MCF 10A (cell line): Measurements from ENCODE around the gene TTC9C. TPM values are rescaled to one million over a fixed set of nuclear protein-coding genes. Genes with fewer than 3 reads are reported as not detected.

Experiments used
- BruUV-seq: library from RNA; stranded (reverse); fragments of 400-500 nt; replicated peaks from 2 replicates; lab custom pipeline; 2021; lab: Mats Ljungman, UMichigan
- CTCF ChIA-PET: fragments of 300-600 bp; sonication (Branson Sonifier 250); formaldehyde crosslinking; extraction: SDS; loops from one replicate; lab custom pipeline; 2021; ENCODE audit warnings: antibody characterized with exemption, inconsistent platforms; lab: Yijun Ruan, JAX
- POLR2A ChIA-PET: fragments of 300-600, 350-650 bp; sonication (Branson Sonifier 250); formaldehyde crosslinking; extraction: SDS; loops from one replicate; lab custom pipeline; 2020; ENCODE audit warnings: antibody characterized with exemption, inconsistent platforms; lab: Yijun Ruan, JAX
- DNase-seq: peaks from one replicate; pipeline ENCODE4 v3.0.0-alpha.2; 2018; ENCODE audit not compliant: unreplicated experiment
- H3K27ac Mint-ChIP-seq: one replicate; pipeline ENCODE4 v1.8.0; 2022; ENCODE audit warnings: mild to moderate bottlenecking, low read depth, mixed read lengths; ENCODE audit not compliant: unreplicated experiment
- H3K27me3 Mint-ChIP-seq: one replicate; pipeline ENCODE4 v1.8.0; 2022; ENCODE audit warnings: mixed read lengths; ENCODE audit not compliant: insufficient read depth, unreplicated experiment
- H3K36me3 Mint-ChIP-seq: one replicate; pipeline ENCODE4 v1.8.0; 2022; ENCODE audit warnings: mild to moderate bottlenecking, moderate library complexity, mixed read lengths; ENCODE audit not compliant: insufficient read depth, unreplicated experiment
- H3K4me1 Mint-ChIP-seq: one replicate; pipeline ENCODE4 v1.8.0; 2022; ENCODE audit warnings: mixed read lengths; ENCODE audit not compliant: insufficient read depth, unreplicated experiment
- H3K4me3 Mint-ChIP-seq: one replicate; pipeline ENCODE4 v1.8.0; 2022; ENCODE audit warnings: mild to moderate bottlenecking, moderate library complexity, mixed read lengths; ENCODE audit not compliant: unreplicated experiment
- H3K9me3 Mint-ChIP-seq: one replicate; pipeline ENCODE4 v1.8.0; 2022; ENCODE audit warnings: mixed read lengths; ENCODE audit not compliant: unreplicated experiment
- intact Hi-C: fragments of 100-400 bp; cut with micrococcal nuclease; formaldehyde crosslinking; loops from 2 replicates; pipeline ENCODE4 v1.14.1; 2022
- total RNA-seq: library from RNA; stranded (reverse); gene quantifications from 2 replicates; pipeline ENCODE4 v1.2.3, GENCODE V29; 2022
- TF ChIP-seq, protein P1 (sequence below): fragments of 200-600 bp; IDR thresholded peaks from one replicate; pipeline ENCODE4 v1.8.0; 2022; ENCODE audit warnings: antibody characterized with exemption, mild to moderate bottlenecking; ENCODE audit not compliant: unreplicated experiment

TTC9C gene
- total RNA-seq, 1 experiment from 2014 or later, result 27.3 TPM

DNA sequence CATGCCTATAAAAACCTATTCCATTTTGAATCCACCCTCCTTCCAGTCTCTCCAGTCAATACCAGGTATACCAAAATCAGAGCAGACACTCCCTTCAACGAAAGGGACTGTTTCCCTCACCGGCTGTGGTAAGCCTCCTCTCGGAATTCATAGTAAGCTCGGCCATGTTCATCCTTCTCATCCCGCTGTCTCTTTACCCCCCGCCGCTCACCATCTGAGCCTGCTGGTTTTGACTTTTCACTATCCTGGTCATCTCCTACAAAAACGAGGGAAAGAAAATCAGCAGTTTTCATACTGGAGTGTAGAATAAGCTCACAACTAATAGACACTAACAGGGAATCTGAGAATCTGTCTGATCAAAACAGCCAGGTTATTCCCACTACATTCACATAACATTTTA, 4.1 kb upstream of the TTC9C start:
- H3K27ac Mint-ChIP-seq, result peak overlapping the region; percentile 69
- H3K4me3 Mint-ChIP-seq, result peak overlapping the region; percentile 92
- no peak for DNase-seq
- peaks cover 20% of the 10 kb centered on the region for H3K4me1 Mint-ChIP-seq
- H3K9me3 Mint-ChIP-seq, result no peaks in the 10 kb centered on the region
- H3K27me3 Mint-ChIP-seq, result no peaks in the 10 kb centered on the region
- POLR2A ChIA-PET, result interaction anchor here (0.8 to 10.3 kb wide), 19 partner anchors 12 to 171 kb away, joined by 3 to 197 read pairs (median 6); partner anchors contain the start of genes BSCL2, C11orf98, CSKMT and EEF1G
- CTCF ChIA-PET, result interaction anchor here (0.6 to 2.2 kb wide), 8 partner anchors 14 to 331 kb away, joined by 3 to 11 read pairs (median 4); no protein-coding TSS in a partner anchor
- TF ChIP-seq, protein P1, sequence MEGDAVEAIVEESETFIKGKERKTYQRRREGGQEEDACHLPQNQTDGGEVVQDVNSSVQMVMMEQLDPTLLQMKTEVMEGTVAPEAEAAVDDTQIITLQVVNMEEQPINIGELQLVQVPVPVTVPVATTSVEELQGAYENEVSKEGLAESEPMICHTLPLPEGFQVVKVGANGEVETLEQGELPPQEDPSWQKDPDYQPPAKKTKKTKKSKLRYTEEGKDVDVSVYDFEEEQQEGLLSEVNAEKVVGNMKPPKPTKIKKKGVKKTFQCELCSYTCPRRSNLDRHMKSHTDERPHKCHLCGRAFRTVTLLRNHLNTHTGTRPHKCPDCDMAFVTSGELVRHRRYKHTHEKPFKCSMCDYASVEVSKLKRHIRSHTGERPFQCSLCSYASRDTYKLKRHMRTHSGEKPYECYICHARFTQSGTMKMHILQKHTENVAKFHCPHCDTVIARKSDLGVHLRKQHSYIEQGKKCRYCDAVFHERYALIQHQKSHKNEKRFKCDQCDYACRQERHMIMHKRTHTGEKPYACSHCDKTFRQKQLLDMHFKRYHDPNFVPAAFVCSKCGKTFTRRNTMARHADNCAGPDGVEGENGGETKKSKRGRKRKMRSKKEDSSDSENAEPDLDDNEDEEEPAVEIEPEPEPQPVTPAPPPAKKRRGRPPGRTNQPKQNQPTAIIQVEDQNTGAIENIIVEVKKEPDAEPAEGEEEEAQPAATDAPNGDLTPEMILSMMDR, result no peak
- BruUV-seq, result no TSS peak
- intact Hi-C loops, result no loop called here
- H3K36me3 Mint-ChIP-seq, result peaks cover 79% of the 10 kb centered on the region

DNA sequence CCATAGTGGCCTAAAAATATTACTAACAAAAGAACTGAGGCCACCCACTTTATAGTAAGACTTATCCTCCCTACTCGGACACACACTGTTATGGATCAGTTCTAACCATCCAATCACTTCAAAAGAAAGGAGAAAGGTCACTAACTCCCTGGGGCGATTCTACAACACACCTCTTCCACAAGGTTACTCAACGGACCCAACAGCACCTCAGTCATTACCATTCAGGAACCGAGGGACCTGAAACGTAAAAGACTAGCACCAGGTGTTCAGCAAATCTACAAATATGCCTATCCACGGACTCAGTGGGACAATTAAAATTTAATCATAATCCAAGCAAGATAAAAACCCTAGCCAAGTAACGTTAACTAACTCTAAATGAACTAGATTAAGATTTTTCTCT, 2.6 kb upstream of the TTC9C start:
- TF ChIP-seq, protein P1, result no peak

DNA sequence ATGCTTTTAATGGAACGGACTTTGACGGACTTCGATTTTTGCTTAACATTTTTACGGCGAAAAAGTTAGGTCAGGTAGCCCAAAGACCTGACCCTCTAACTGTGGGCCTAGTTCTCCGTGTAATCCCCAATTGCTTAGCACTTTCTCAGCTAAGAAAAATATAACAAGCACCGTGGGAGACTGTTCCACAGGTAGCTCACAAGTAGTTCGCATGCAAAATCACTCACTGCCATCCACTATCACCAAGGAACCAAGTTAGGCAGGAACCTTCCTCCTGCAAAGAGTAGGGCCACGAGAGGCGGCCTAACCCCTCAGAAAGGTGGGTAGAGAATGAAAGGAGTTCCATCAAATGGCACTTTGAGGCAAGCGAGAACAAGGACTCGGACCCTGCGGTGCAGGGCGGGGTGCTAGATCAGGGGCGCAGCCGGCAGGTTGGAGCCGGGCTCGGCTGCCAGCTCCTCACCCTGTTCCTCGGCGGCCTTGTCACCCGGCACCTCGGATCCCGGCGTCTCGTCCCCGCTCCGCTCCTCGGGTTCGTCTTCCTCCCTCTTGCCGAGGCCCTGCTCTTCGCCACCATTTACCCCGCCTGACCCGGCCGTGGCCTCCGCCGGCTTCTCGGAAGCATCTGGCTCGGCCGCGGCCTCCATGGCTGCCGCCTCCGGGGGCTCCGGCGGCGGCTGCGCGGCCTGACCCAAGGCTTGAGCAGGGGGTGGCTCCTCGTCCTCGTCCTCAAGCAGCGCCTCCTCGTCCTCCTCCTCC, 2.0 kb upstream of the TTC9C start:
- peaks cover 16% of the 10 kb centered on the region for H3K4me1 Mint-ChIP-seq
- intact Hi-C loops, result no loop called here

More for the DNA sequence above, 2.6 kb upstream of the TTC9C start:
- Mint-ChIP-seq H3K4me1 (peaks cover 16% of the 10 kb centered on the region), H3K36me3 (peaks cover 70% of the 10 kb centered on the region), H3K27ac (peak overlapping the region; percentile 97), H3K27me3 (no peaks in the 10 kb centered on the region), H3K4me3 (peak overlapping the region; percentile 92), H3K9me3 (no peaks in the 10 kb centered on the region)
- intact Hi-C loops, result no loop called here
- ChIA-PET POLR2A (interaction anchor here (0.7 to 10.3 kb wide), 18 partner anchors 13 to 156 kb away, joined by 3 to 197 read pairs (median 37); partner anchors contain the start of genes B3GAT3, BSCL2, C11orf98 and CSKMT), CTCF (interaction anchor here (0.7 to 3.1 kb wide), 3 partner anchors 20 to 58 kb away, joined by 3 to 22 read pairs (median 3); no protein-coding TSS in a partner anchor)
- no TSS peak for BruUV-seq
- peak; percentile 47 for DNase-seq

More for the DNA sequence above, 2.0 kb upstream of the TTC9C start:
- TF ChIP-seq, protein P1, result no peak
- POLR2A ChIA-PET, result interaction anchor here (0.6 to 10.3 kb wide), 30 partner anchors 14 to 1501 kb away, joined by 3 to 197 read pairs (median 19); partner anchors contain the start of genes AHNAK, B3GAT3, BSCL2 and C11orf98
- no peak for DNase-seq
- Mint-ChIP-seq H3K4me3 (peak overlapping the region; percentile 92), H3K9me3 (no peaks in the 10 kb centered on the region), H3K27me3 (no peaks in the 10 kb centered on the region), H3K36me3 (peaks cover 64% of the 10 kb centered on the region), H3K27ac (peak overlapping the region; percentile 97)
- BruUV-seq, result no TSS peak
- CTCF ChIA-PET, result interaction anchor here (0.7 to 3.1 kb wide), 3 partner anchors 21 to 58 kb away, joined by 3 to 22 read pairs (median 3); no protein-coding TSS in a partner anchor
